Measurements from ENCODE around the gene RELA.
A peak's percentile ranks its signal among the peaks of the same experiment; 100 is the strongest.
"Not testable (repeated sequence)": the region's sequence is repeated elsewhere in the genome, so short reads cannot be mapped to it uniquely, and the experiment has no call there.

Gene RELA

DNA sequence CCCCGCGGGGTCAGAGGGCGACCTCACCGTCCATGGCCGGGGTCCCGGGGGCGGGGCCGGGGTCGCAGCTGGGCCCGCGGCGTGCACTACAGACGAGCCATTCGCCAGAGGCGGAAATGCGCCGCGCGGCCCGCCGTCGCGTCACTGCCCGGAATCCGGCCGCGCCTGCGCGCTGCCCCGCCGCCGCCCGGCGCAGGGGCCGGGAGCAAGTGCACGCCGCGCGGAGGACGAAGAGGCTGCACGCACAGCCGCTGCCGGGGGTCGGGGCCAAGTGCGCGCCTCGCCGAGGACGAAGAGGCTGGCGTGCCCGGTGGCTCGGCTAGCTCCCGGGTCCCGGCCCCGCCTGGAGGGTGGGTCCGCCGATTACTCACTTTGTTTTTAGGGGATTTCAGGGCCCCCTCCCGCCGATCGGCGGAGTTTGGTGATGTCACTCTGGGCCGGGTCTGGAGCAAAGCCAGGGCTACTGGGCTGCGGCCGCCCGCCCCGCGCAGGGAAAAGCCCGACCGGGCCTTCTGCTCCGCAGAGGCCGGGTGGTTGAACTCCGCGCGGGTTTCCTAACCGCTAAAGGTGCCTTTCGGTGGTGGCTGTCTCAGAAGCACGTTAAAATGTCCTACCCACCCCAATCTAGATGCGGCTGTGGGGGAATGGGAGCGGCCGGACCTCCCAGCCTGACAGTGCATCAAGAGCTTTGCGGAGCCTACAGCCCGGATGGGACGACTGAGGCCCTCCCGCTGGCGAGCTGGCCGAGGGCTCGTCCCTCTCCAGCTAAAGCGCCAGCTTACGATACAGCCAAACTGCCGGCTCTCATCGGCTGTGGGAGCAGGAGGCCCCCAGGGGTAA, at the start of gene RELA:
TSS of gene RELA (minus strand) at position 118 of the 840 bp plus-strand sequence. CDS start at position 34, 84 bp downstream.
- peak; percentile 79 for DNase-seq (ENCODE audit: low read depth)

DNA sequence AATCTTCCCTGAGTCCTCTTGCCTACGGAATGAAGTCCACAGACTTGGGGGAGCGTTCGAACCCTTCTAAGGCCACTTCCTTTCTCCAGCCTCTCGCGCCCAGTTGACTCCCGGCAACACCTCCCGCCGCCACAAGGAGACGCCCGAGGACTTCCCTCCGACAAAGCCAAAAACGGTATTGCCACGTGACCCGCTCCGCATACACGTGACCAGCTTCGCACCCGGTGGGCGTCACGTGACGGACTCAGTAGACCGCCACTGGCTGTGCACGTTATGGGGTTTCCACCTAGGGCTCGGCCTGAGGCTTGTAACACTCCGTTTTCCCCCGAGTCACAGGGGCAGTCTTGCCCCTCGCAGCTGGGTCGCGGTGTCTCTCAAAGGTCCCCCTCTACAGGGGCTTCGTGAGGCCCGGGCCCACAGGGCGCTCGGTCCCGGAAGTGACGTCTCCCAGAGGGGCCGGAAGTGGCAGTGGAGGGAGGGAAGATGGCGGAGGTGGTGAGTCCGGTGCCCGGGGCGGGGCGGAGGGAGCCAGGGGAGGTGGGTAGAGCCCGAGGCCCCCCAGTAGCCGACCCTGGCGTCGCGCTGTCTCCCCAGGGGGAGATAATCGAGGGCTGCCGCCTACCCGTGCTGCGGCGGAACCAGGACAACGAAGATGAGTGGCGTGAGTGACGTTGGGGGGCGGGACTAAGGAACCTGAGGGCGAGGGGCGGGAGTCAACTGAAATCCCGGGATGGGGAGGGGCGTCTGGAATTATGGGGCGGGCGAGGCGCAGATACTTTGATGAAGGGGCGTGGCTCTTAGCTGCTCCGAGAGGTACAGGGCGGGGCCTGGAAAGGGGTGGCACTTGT, 49.3 kb upstream of the RELA start, which contains the start of gene KAT5:
TSS of gene KAT5 (plus strand) at position 468 of the 848 bp plus-strand sequence. CDS start at position 484, 16 bp downstream.
- peak; percentile 97 for DNase-seq (ENCODE audit: low read depth)

DNA sequence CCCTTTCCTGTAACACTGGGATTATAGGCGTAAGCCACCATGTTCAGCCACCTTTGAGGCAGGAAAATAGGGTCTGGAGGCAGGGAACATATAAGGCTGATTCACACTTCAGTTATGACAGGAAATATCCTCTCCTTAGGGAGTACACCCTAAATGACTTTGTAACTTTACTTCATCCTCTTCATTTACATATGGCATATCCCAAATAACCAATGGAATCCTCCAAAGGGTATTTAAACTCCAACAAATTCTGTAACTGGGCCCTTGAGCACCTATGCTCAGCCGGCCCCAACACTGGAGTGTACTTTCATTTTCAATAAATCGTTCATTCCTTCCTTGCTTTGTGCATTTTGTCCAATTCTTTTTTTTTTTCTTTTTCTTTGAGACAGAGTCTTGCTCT, 47.7 kb upstream of the RELA start:
- no peak for DNase-seq (ENCODE audit: low read depth)

DNA sequence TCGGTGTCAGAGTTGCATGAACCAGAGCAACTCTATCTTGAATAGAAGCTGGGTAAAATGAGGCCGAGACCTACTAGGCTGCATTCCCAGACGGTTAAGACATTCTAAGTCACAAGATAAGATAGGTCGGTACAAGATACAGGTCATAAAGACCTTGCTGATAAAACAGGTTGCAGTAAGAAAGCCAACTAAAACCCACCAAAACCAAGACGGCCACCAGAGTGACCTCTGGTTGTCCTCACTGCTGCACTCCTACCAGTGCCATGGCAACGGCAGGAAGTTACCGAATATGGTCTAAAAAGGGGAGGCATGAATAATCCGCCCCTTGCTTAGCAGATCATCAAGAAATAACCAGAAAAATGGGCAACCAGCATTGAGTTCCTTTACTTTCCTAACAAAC, 46.9 kb upstream of the RELA start:
- DNase-seq (ENCODE audit: low read depth): no peak

DNA sequence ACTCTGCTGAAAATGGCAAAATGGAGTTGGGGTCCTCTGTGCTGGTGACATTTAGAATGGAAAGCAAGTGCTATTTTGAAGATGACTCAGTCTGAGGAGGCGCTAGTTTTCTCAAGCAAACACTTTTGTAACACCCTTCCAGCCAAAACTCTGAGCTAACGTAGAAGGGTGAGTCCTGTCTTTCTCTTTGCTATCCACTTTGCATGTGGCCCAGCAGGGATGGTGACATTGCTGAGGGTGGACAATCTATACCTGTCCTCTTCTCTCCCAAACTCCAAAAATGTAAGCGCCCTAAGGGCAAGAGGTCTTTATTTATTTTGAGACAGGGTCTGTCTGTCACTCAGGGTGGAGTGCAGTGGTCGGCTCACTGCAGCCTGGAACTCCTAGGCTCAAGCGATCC, 45.7 kb upstream of the RELA start:
- DNase-seq (ENCODE audit: low read depth): no peak

DNA sequence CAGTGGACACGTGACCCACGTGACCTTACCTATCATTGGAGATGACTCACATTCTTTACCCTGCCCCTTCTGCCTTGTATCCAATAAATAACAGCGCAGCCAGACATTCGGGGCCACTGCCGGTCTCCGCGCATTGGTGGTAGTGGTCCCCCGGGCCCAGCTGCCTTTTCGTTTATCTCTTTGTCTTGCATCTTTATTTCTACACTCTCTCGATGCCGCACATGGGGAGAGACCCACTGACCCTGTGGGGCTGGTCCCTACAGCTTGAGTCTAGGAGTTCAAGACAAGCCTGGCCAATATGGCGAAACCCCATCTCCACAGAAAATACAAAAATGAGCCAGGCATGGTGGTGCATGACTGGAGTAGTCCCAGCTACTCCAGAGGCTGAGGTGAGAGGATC, 44.3 kb upstream of the RELA start:
- not testable (repeated sequence) for DNase-seq (ENCODE audit: low read depth)

DNA sequence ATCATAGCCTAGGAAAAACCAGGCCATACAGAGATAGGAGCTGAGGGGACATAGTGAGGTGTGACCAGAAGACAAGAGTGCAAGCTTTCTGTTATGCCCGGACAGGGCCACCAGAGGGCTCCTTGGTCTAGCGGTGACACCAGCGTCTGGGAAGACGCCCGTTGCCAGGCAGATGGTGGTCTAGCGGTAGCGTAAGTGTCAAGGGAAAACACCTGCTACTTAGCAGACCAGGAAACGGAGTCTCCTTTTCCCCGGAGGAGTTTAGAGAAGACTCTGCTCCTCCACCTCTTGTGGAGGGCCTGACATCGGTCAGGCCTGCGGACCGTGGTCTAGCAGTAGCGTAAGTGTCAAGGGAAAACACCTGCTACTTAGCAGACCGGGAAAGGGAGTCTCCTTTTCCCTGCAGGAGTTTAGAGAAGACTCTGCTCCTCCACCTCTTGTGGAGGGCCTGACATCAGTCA, 43.6 kb upstream of the RELA start:
- not testable (repeated sequence) for DNase-seq (ENCODE audit: low read depth)

DNA sequence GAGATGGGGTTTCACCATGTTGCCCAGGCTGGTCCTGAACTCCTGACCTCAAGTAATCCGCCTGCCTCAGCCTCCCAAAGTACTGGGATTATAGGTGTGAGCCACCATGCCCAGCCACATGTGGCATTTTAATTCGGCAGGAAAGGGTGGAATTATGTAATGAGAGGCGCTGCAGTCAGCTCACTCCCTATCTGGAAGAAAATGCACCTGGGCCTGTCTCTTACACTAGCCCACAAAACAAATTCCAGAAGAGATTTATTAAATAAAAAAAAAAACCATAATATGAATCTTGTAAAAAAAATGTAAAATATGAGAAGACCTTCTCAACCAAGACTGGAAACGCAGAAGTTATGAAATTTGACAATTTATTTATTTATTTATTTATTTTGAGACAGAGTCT, 41.1 kb upstream of the RELA start:
- no peak for DNase-seq (ENCODE audit: low read depth)

DNA sequence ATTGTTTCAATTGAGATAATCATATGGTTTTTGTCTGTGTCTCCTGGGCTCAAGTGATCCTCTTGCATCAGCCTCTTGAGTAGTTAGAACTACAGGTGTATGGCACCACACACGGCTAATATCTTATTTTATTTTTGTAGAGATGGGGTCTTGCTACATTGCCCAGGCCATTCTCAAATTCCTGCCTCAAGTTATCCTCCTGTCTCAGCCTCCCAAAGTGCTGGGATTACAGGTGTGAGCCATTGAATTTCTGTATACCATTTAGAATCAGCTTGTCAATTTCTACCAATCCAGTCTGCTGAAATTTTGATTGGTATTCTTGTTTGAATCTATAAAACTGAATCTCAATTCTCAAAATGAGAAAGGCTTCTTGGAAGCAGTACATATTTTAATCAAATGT, 39.0 kb upstream of the RELA start:
- DNase-seq (ENCODE audit: low read depth): no peak

DNA sequence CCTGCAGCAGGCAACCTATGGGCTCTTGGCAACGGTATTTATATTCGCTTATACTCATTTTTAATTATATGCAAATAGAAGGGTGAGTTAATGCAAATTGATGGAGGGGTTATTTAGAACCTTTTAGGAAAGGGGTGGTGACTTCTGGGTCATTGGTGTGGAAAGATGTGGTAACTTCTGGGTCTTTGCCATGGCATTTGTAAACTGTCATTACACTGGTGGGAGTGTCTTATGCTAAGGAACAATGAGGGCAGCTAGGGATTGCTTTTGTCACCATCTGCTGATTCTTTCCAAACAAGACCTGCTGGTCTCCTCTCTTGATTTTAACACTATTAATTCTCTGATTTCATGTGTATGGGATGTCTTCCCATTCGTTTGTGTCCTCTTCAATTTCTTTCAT, 37.7 kb upstream of the RELA start:
- no peak for DNase-seq (ENCODE audit: low read depth)

DNA sequence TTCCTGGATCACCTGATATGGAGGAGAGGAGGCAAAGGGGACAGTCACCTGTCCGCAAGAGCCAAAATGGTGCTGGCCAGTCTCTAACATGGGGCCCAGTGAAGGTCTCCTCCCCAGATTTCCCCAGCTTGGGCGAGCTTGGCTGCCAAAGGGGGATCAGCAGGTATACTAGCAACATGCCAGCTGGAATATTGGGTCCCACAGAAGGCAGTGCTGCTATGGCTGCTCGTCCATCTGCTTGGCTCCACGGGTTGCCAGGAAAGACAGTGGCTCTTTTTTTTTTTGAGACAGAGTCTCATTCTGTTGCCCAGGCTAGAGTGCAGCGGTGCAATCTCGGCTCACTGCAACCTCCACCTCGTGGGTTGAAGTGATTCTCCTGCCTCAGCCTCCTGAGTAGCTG, 36.6 kb upstream of the RELA start:
- no peak for DNase-seq (ENCODE audit: low read depth)

DNA sequence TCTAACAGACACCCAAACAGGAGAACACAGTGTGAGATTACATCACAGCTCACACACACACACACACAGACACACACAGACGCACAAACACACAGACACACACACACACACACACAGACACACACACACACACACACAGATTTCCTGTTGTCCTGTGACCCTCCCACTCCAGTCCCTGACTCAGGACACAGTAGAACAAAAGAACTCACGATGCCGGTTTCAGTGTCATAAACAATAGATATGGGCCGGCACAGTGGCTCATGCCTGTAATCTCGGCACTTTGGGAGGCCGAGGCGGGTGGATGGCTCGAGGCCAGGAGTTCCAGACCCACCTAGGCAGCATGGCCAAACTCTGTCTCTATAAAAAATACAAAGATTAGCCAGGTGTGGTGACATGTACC, 35.5 kb upstream of the RELA start:
- DNase-seq (ENCODE audit: low read depth): no peak

DNA sequence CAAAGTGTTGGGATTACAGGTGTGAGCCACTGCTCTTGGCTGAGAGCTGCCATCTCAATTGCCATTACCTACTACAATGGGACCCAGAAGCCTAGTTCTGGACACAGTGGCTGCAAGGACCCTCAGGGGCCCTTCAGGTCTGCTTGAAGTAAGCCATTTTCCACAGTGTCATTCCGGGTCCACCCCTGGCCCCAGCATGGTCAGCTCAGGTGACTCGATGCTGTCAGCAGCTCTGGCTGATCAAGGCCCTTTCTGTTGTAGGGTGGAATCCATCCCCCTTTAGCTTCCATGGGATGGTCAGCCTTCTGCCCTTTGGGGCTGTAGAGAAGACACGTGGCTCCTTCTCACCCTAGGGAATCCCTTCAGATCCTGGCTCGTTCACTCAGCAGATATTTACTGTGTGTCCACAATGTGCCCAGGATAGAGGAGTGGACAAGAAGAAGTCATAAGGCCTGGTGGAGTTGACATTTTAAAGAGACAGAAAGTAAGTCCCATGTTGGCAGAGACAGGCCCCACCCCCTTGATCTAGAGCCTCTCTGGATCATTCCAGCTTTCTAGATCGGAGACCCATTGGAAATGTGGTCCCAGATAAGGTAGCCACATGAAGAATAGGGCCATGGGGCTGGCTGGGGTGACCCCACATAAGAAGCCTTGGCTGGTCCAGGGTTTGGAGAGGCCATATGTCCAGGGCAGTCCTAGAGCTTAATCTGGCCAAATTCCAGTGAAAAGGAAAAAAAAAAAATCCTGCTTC, 34.3 kb upstream of the RELA start:
- no peak for DNase-seq (ENCODE audit: low read depth)

DNA sequence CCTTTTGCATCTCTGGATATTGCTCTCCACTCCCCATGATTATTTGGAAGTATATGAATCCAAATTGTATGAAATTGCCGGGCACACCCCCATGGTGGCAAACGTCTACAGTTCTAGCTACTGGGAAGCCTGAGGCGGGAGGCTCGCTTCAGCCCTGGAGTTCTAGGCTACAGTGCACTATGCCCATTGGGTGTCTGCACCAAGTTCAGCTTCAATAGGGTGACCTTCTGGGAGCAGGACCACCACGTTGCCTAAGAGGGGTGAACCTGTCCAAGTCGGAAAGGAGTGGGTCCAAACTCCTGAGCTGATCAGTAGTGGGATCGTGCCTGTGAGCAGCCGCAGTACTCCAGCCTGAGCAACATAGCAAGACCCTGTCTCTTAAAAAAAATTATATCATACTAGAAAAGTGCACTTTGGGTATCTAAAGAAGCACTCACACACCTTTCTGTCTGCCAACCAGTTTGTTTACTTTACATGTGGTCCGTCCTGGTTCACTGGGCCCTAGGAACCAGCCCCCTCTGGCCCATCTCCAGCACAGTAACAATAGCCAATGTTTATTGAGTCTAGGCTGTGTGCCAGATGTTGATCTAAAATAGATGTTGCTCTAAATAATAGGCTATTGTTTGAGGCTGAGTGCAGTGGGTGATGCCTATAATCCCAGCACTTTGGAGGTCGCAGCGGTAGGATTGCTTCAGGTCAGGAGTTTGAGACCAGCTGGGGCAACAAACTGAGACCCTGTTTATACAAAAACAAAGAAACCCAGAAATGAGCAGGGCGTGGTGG, 32.9 kb upstream of the RELA start:
- no peak for DNase-seq (ENCODE audit: low read depth)

DNA sequence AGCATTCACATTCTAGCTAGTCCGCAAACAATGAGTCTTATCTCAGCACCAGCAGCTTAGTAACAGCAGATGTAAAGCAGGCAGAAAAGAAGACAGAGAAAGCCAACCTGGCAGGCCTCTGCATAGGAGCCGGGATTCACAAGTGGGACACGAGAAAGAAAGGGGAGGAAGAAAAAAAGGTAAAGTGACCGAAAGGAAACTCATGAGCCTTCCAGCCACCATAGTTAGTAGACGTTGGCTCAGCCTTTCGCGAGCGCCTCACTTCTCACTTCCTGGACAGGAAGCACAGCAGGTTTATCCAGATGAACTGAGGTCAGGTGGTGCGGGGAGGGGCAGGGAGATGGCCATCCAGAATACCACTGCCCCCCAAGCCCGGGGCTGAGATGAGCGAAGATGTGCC, 29.7 kb upstream of the RELA start:
- no peak for DNase-seq (ENCODE audit: low read depth)

DNA sequence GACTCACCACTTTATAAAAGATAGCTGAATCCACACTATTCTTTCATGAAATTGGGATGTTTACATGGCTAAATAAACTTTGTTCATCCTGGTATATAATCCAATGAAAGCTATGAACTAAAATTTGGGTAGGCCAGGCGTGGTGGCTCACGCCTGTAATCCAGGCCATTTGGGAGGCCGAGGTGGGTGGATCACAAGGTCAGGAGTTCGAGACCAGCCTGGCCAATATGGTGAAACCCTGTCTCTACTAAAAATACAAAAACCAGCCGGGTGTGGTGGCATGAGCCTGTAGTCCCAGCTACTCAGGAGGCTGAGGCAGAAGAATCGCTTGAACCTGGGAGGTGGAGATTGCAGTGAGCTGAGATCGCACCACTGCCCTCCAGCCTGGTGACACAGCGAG, 29.1 kb upstream of the RELA start:
- DNase-seq (ENCODE audit: low read depth): not testable (repeated sequence)

DNA sequence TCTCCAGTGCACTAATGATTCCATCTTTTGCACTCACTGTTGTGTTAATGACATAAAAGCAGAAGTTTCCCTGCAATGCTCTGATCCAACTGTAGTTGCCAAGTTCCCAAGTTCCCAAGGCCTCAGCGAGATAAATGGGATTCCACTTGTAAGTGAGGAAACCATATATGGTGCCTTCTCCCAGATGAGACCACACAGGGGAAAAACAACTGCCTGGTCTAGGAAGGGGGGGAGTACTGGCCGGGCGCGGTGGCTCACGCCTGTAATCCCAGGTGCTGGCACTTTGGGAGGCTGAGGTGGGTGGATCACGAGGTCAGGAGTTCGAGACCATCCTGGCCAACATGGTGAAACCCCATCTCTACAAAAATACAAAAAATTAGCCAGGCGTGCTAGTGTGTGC, 23.3 kb upstream of the RELA start:
- no peak for DNase-seq (ENCODE audit: low read depth)

DNA sequence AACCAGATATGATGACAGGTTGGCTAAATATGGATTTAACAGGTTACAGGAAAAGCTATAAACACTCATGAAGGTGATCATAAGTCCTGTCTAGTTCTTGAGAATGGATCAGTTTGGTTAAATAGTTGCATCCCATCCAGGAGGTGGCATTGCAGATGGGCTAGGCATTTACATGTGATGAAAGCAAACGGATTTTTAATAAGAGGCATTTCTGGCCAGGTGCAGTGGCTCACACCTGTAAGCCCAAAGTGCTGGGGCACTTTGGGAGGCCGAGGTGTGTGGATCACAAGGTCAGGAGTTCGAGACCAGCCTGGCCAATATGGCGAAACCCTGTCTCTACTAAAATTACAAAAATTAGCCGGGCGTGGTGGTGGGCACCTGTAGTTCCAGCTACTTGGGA, 20.8 kb upstream of the RELA start:
- DNase-seq (ENCODE audit: low read depth): not testable (repeated sequence)

DNA sequence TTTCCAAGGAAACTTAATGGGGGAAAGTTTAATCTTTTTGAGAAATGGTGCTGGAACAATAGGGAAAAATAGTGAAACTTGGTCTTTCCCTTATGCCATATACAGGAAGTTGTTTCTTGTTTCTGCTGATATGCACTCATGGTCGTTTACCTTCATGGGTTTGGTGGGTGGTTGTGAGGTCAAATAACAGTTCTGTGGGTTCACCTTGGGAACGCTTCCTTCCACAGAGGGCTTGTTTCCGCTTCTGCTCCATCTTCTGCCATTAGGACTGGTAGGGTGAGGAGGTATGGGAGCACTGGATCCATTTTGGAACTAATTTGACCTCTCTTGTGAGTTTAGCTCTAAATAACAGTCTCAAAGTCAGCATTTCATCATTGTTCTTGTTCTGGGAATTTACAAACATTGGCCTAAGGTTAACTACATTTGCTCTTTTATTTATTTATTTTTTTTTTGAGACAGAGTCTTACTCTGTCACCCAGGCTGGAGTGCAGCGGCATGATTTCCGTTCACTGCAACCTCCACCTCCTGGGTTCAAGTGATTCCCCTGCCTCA, 17.6 kb upstream of the RELA start:
- DNase-seq (ENCODE audit: low read depth): no peak

DNA sequence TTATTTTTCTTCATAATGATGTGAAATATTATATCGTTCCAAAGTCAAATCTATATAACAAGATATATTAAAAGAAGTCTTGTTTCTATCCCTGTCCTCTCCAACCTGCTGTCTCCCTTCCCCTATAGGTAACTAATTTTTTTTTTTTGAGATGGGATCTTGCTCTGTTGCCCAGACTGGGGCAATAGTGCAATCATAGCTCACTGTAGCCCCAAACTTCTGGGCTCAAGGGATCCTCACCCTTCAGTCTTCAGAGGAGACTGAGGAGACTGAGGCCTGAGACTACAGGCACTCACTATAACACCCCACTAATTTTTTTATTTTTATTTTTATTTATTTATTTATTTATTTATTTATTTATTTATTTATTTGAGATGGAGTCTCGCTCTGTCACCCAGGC, 10.3 kb upstream of the RELA start:
- DNase-seq (ENCODE audit: low read depth): no peak

DNA sequence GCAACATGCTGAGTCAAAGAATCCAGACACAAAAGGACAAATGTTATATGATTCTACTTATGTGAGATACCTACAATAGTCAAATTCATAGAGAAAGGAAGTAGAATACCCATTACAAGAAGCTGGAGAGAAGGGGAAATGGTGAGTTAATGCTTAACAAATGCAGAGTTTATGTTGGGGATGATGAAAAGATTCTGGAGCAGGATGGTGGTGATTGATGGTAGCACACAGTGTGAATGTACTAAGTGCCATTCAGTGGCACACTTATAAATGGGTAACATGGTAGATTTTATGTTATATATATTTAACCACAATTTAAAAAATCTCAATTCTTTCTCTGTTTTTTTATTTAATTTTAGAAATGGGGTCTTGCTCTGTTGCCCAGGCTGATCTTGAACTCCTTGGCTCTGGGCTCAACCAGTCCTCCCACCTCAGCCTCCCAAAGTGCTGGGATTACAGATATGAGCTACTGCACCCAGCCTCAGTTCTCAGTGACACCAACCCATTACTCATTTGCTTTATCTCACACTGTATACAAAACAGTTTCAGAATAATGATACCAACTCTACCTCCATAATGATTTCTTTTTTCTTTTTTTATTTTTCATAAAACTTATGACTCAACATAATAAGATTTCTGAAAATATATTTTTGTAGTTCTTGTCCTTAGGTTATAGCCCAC, 9.6 kb upstream of the RELA start:
- no peak for DNase-seq (ENCODE audit: low read depth)
